ENCODE measurements around the gene KCNIP1.

The KCNIP1 gene

DNA sequence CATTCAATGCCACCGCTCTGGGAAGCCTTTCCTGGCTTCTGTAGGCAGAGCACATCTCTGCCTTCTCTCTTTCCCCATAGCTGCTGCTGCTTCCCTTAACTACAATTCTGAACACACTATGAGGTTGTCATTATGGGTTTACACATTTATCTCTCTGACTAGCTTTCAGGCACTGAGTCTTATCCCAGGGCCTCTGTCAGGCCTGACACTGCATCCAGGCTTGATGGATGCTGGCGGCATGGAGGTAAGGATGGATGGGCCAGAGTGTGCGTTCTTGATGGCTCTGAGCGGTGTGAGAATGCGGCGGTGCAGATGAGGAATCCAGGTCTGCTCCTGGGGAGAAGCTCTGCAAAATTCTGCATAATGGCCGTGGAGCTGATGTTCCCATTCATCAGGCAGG is 6.3 kb downstream of the KCNIP1 start:
- no peak overlapping the region for H3K27ac ChIP-seq
- TF ChIP-seq, protein P1, sequence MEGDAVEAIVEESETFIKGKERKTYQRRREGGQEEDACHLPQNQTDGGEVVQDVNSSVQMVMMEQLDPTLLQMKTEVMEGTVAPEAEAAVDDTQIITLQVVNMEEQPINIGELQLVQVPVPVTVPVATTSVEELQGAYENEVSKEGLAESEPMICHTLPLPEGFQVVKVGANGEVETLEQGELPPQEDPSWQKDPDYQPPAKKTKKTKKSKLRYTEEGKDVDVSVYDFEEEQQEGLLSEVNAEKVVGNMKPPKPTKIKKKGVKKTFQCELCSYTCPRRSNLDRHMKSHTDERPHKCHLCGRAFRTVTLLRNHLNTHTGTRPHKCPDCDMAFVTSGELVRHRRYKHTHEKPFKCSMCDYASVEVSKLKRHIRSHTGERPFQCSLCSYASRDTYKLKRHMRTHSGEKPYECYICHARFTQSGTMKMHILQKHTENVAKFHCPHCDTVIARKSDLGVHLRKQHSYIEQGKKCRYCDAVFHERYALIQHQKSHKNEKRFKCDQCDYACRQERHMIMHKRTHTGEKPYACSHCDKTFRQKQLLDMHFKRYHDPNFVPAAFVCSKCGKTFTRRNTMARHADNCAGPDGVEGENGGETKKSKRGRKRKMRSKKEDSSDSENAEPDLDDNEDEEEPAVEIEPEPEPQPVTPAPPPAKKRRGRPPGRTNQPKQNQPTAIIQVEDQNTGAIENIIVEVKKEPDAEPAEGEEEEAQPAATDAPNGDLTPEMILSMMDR (conservative IDR thresholded peaks at IDR 0.05) = no peak

DNA sequence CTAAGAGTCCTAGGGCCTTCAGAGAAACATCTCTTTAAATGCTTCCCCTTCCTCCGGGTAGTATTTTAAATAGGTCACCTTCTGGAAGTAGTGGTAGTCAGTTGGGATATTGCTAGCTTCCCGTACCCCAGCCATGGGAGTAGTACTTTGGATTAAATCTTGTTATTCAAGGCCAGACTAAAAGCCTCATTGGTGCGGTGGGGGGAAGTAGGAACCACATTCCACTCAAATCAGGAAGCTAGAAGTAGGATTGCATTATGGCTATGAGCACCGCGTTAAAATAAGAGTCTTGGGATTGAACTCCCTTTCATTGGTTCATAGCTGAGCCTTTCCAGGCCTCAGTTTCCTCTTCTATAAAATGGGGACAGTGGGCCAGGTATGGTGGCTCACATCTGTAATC is 6.7 kb downstream of the KCNIP1 start:
- TF ChIP-seq, protein P1 (conservative IDR thresholded peaks at IDR 0.05) = no peak
- H3K27ac ChIP-seq = no peak overlapping the region

DNA sequence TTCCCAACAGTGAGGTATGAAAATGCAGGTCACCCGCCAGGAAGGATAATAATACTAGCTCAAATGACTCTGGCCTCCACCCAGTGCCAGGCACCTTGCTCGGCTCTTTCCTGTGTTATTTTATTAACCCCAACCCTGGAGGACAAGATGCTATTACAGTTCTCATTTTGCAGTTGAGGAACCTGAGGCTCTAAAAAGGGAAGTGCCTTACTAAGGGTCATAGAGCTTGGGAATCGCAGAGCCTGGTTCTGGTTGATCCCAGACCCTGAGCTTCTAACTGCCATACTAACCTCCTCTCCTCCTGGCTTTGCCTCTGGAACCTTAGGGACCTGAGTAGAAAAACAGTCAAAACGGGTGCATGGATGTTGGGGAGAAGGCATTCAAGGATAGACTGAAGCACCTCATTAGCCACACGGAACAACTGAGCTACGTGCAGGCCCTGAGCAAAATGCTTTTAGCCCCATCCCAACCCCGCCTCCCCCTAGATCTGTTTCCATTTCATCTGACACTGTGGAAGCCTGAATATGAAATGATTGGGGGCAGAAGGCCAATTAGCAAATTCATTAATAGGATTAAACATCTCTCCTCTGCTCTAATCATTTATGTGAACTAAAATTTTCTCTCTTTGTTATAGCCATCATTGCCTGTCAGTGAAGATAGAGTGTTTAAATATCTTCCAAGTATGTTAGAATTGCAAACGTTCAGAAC is 7.9 kb downstream of the KCNIP1 start:
- H3K27ac ChIP-seq = no peak overlapping the region
- TF ChIP-seq, protein P1 (conservative IDR thresholded peaks at IDR 0.05) = no peak

DNA sequence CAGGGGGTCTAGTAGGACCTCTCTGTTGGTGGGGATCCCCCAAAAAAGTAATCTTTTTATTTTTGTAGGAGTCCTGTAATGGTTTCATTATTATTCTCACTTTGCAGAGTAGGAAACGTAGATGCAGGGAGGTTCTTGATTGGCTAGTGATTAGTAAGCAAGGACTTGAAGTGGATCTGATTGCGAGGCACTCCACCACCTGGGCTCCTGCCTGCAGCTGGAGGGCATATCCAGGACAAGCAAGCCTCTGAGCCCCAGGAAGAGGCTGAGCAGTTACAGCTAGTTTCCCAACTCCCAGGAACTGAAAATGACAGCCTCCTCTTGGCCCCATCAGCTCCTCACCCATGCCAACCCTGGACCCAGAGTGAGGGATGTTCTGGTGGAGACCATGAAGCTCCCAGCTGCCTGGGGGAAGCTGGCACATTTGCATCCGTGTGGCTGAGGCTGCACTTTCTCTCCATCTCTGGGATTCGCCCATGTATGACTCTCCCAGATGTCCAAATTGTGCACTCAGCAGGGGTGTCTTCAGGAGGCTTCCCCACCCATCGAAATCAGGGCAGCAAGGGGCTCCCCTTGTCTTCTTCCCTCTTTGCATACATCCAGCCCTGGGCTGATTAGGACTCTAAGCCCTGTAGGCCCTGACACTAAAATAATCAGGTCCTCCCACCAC is 10.2 kb downstream of the KCNIP1 start:
- TF ChIP-seq, protein P1 (conservative IDR thresholded peaks at IDR 0.05) = no peak
- H3K27ac ChIP-seq = no peak overlapping the region

DNA sequence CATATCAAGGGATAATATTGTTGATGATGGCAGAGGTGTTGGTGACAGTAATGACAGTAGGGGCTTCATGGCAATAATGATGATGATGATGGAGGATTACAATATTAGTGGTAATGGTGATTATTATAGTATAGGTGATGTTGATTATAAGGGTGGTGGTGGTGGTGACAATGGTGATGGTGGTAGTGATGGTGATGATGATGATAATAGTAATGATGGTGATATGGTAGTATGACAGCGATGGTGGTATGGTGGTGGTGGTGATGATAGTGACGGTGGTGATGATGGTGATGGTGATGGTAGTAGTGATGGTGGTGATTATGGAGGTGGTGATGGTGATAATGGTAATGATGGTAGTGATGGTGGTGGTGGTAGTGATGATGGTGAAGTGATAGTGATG is 13.6 kb downstream of the KCNIP1 start:
- TF ChIP-seq, protein P1 (conservative IDR thresholded peaks at IDR 0.05) = no peak
- peak overlapping the region; percentile 89; the same call in 1 of the 2 replicates for H3K27ac ChIP-seq

DNA sequence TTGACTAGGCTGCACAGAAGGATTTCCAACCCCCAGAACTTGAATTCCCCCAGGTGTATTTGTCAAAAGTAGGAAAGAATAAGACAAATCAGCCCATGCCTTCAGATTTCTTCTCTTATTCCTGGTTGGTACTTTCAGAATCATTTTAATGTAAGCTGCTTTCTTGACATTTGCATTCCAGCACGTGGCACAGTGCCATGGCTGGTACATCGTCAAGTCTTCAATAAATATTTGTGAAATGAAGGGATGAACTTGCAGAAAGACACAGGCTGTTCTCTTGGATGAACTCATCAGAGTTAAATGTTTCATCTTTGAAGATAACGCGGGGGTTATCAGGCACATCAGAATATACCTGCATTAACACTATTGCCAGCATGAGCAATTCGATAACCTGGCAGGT is 14.5 kb downstream of the KCNIP1 start:
- H3K27ac ChIP-seq = peak overlapping the region; percentile 89
- TF ChIP-seq, protein P1 (conservative IDR thresholded peaks at IDR 0.05) = no peak

DNA sequence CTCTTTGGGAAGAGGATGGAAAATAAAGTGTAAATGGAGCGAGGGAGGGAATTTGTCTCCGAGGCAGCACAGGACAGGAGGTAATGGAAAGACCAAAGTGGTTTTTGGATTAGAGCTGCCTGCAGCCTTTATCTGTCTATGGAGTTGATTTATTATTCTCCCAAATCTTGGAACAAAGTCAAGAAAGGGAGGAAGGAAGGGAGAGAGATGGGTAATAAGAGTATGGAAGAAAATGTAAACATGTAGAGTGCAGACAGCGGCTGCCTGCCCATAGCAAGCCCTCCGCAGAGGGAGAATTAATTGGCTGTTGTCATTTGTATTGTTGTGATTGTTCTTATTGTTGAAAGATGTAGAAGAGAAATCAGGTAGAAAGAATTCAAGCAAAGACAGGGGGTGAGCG is 15.7 kb downstream of the KCNIP1 start:
- peak overlapping the region; percentile 89 for H3K27ac ChIP-seq
- TF ChIP-seq, protein P1 (conservative IDR thresholded peaks at IDR 0.05) = no peak
